GM23338 (cell line): ENCODE data around the gene BTNL9.

Source experiments
- CREB1 ChIP-seq: fragments of 250-450 bp; sonication (Bioruptor Pico); IDR thresholded peaks from 2 replicates; pipeline ENCODE4 v1.5.0; 2020; ENCODE audit warnings: low read depth, mild to moderate bottlenecking, moderate library complexity
- EZH2 ChIP-seq: fragments of 200-600 bp; sonication (generic); IDR thresholded peaks from one replicate; pipeline ENCODE4 v1.8.0; 2017; ENCODE audit warnings: antibody characterized with exemption, mild to moderate bottlenecking, low read depth; ENCODE audit not compliant: unreplicated experiment
- EZH2phosphoT487 ChIP-seq: fragments of 200-600 bp; sonication (generic); IDR thresholded peaks from one replicate; pipeline ENCODE4 v1.8.1; 2018; ENCODE audit warnings: antibody characterized with exemption; ENCODE audit not compliant: unreplicated experiment
- JUNB ChIP-seq: IDR thresholded peaks from one replicate; pipeline ENCODE4 v1.6.1; 2016; ENCODE audit warnings: antibody characterized with exemption; ENCODE audit not compliant: unreplicated experiment
- NANOG ChIP-seq: IDR thresholded peaks from 2 replicates; pipeline ENCODE4 v1.6.1; 2016; ENCODE audit warnings: antibody characterized with exemption, borderline replicate concordance
- POLR2AphosphoS5 ChIP-seq: IDR thresholded peaks from 2 replicates; pipeline ENCODE4 v1.6.1; 2016; ENCODE audit warnings: antibody characterized with exemption, low read depth
- STAT1 ChIP-seq: IDR thresholded peaks from one replicate; pipeline ENCODE4 v1.6.1; 2016; ENCODE audit warnings: antibody characterized with exemption; ENCODE audit not compliant: unreplicated experiment
- ZNF114 ChIP-seq: fragments of 250-450 bp; sonication (Bioruptor Pico); IDR thresholded peaks from 2 replicates; pipeline ENCODE4 v1.5.0; 2020; ENCODE audit warnings: mild to moderate bottlenecking, moderate library complexity
- ZNF331 ChIP-seq: fragments of 250-450 bp; sonication (Bioruptor Pico); IDR thresholded peaks from 2 replicates; pipeline ENCODE4 v1.5.0; 2020; ENCODE audit warnings: low read depth, mild to moderate bottlenecking, moderate library complexity
- TF ChIP-seq, protein P1 (sequence below), 2 experiments: fragments of 200-600 bp in 1 of 2; sonication (generic) in 1 of 2; conservative IDR thresholded peaks; 2 replicates each; pipeline versions ENCODE4 v1.5.1 to v1.6.1; 2016 to 2017; ENCODE audit warnings: antibody characterized with exemption in 2 of 2, low read depth in 2 of 2, mild to moderate bottlenecking in 2 of 2, moderate library complexity in 1 of 2
- TF ChIP-seq, protein P2 (sequence below): IDR thresholded peaks from 2 replicates; pipeline ENCODE4 v1.6.1; 2016; ENCODE audit warnings: antibody characterized with exemption
- TF ChIP-seq, protein P3 (sequence below): IDR thresholded peaks from one replicate; pipeline ENCODE4 v1.6.1; 2018; ENCODE audit warnings: antibody characterized with exemption; ENCODE audit not compliant: unreplicated experiment

DNA sequence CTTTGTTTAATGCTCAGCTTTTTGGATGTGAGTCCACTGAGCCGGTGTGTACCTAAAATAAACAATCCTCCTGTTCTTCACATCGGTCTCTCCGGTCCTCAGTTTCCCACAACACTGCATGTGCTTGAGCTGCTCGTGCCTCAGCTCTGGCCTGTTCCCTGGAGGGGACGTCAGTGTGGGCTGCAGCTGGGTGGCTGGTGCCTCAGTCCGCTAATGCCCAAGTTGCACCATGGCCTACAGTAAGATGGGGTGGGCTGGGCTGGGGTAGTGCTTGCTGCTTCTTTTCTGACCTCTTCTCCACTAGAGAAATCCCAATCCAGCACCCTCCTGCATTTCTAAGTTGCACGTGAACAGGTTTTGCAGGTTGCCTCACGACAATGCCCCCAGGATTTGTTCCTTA is 595 bp upstream of the BTNL9 start:
- TF ChIP-seq, protein P1, sequence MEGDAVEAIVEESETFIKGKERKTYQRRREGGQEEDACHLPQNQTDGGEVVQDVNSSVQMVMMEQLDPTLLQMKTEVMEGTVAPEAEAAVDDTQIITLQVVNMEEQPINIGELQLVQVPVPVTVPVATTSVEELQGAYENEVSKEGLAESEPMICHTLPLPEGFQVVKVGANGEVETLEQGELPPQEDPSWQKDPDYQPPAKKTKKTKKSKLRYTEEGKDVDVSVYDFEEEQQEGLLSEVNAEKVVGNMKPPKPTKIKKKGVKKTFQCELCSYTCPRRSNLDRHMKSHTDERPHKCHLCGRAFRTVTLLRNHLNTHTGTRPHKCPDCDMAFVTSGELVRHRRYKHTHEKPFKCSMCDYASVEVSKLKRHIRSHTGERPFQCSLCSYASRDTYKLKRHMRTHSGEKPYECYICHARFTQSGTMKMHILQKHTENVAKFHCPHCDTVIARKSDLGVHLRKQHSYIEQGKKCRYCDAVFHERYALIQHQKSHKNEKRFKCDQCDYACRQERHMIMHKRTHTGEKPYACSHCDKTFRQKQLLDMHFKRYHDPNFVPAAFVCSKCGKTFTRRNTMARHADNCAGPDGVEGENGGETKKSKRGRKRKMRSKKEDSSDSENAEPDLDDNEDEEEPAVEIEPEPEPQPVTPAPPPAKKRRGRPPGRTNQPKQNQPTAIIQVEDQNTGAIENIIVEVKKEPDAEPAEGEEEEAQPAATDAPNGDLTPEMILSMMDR (conservative IDR thresholded peaks at IDR 0.05; ENCODE audit: low read depth in 2 of 2) = no peak
- TF ChIP-seq POLR2AphosphoS5 (no peak), ZNF331 (no peak), STAT1 (no peak), CREB1 (CRISPR knock-in tag) (no peak), ZNF114 (CRISPR knock-in tag) (no peak), EZH2 (no peak), JUNB (no peak), EZH2phosphoT487 (no peak), NANOG (no peak)
- TF ChIP-seq, protein P2, sequence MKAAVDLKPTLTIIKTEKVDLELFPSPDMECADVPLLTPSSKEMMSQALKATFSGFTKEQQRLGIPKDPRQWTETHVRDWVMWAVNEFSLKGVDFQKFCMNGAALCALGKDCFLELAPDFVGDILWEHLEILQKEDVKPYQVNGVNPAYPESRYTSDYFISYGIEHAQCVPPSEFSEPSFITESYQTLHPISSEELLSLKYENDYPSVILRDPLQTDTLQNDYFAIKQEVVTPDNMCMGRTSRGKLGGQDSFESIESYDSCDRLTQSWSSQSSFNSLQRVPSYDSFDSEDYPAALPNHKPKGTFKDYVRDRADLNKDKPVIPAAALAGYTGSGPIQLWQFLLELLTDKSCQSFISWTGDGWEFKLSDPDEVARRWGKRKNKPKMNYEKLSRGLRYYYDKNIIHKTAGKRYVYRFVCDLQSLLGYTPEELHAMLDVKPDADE = no peak
- TF ChIP-seq, protein P3, sequence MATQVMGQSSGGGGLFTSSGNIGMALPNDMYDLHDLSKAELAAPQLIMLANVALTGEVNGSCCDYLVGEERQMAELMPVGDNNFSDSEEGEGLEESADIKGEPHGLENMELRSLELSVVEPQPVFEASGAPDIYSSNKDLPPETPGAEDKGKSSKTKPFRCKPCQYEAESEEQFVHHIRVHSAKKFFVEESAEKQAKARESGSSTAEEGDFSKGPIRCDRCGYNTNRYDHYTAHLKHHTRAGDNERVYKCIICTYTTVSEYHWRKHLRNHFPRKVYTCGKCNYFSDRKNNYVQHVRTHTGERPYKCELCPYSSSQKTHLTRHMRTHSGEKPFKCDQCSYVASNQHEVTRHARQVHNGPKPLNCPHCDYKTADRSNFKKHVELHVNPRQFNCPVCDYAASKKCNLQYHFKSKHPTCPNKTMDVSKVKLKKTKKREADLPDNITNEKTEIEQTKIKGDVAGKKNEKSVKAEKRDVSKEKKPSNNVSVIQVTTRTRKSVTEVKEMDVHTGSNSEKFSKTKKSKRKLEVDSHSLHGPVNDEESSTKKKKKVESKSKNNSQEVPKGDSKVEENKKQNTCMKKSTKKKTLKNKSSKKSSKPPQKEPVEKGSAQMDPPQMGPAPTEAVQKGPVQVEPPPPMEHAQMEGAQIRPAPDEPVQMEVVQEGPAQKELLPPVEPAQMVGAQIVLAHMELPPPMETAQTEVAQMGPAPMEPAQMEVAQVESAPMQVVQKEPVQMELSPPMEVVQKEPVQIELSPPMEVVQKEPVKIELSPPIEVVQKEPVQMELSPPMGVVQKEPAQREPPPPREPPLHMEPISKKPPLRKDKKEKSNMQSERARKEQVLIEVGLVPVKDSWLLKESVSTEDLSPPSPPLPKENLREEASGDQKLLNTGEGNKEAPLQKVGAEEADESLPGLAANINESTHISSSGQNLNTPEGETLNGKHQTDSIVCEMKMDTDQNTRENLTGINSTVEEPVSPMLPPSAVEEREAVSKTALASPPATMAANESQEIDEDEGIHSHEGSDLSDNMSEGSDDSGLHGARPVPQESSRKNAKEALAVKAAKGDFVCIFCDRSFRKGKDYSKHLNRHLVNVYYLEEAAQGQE = no peak
